HepG2 (cell line): Measurements from ENCODE around the gene HNRNPA1. TPM values are rescaled to one million over a fixed set of nuclear protein-coding genes. Genes with fewer than 3 reads are reported as not detected.

Source experiments
- CHD2 ChIP-seq: IDR thresholded peaks from 2 replicates; pipeline ENCODE4 v1.6.1; 2011; ENCODE audit warnings: low read depth, low read length, improper control_type of control experiment
- ETV5 ChIP-seq: IDR thresholded peaks from 2 replicates; pipeline ENCODE4 v1.6.1; 2018; ENCODE audit warnings: missing biosample characterization, missing genetic modification reagents, inconsistent platforms, borderline replicate concordance
- FOXM1 ChIP-seq: sonication (generic); formaldehyde crosslinking; IDR thresholded peaks from 2 replicates; pipeline ENCODE4 v1.5.0; 2020; ENCODE audit warnings: missing genetic modification reagents
- GRHL1 ChIP-seq: sonication (generic); formaldehyde crosslinking; conservative IDR thresholded peaks from 2 replicates; pipeline ENCODE4 v1.8.0; 2022; ENCODE audit warnings: missing genetic modification reagents
- GTF2F1 ChIP-seq: fragments of 150-350 bp; IDR thresholded peaks from 2 replicates; pipeline ENCODE4 v1.6.1; 2014; ENCODE audit warnings: low read length
- HNRNPK ChIP-seq: fragments of 200-400 bp; formaldehyde crosslinking; IDR thresholded peaks from 2 replicates; pipeline ENCODE4 v1.6.1; 2018; ENCODE audit warnings: low read length, low read depth, moderate library complexity, mild to moderate bottlenecking; ENCODE audit not compliant: poor library complexity, severe bottlenecking
- MLX ChIP-seq: IDR thresholded peaks from 2 replicates; pipeline ENCODE4 v1.6.1; 2016
- MTA1 ChIP-seq: sonication (generic); formaldehyde crosslinking; IDR thresholded peaks from 2 replicates; pipeline ENCODE4 v1.4.0; 2020; ENCODE audit warnings: missing genetic modification reagents, mild to moderate bottlenecking, borderline replicate concordance
- MTF1 ChIP-seq: sonication (generic); formaldehyde crosslinking; IDR thresholded peaks from 2 replicates; pipeline ENCODE4 v1.5.0; 2020; ENCODE audit warnings: missing genetic modification reagents
- MXI1 ChIP-seq: IDR thresholded peaks from 3 replicates; pipeline ENCODE4 v1.6.1; 2012; ENCODE audit warnings: low read depth, low read length, inconsistent platforms, borderline replicate concordance
- NFATC3 ChIP-seq: sonication (generic); formaldehyde crosslinking; IDR thresholded peaks from 2 replicates; pipeline ENCODE4 v1.5.1; 2020; ENCODE audit warnings: mild to moderate bottlenecking, missing genetic modification reagents
- NFE2L2 ChIP-seq: fragments of 150-350 bp; IDR thresholded peaks from 2 replicates; pipeline ENCODE4 v1.6.1; 2014; ENCODE audit warnings: low read length
- REL ChIP-seq: sonication (generic); formaldehyde crosslinking; conservative IDR thresholded peaks from 2 replicates; pipeline ENCODE4 v1.8.0; 2022; ENCODE audit warnings: mild to moderate bottlenecking, missing genetic modification reagents, moderate library complexity
- SMAD9 ChIP-seq: sonication (generic); formaldehyde crosslinking; IDR thresholded peaks from 2 replicates; pipeline ENCODE4 v1.5.1; 2020; ENCODE audit warnings: mild to moderate bottlenecking, missing genetic modification reagents
- SMYD3 ChIP-seq: sonication (generic); formaldehyde crosslinking; IDR thresholded peaks from 2 replicates; pipeline ENCODE4 v1.8.1; 2023; ENCODE audit warnings: mild to moderate bottlenecking, missing genetic modification reagents
- TRIM22 ChIP-seq: fragments of 450-650 bp; IDR thresholded peaks from 2 replicates; pipeline ENCODE4 v1.6.1; 2017
- ZKSCAN5 ChIP-seq: sonication (generic); formaldehyde crosslinking; IDR thresholded peaks from 2 replicates; pipeline ENCODE4 v1.5.1; 2020; ENCODE audit warnings: mild to moderate bottlenecking, missing genetic modification reagents
- ZMAT5 ChIP-seq: sonication (generic); formaldehyde crosslinking; IDR thresholded peaks from 2 replicates; pipeline ENCODE4 v1.5.0; 2020; ENCODE audit warnings: mild to moderate bottlenecking, low read depth, missing genetic modification reagents, borderline replicate concordance
- ZNF121 ChIP-seq: sonication (generic); formaldehyde crosslinking; IDR thresholded peaks from 2 replicates; pipeline ENCODE4 v1.5.0; 2020; ENCODE audit warnings: mild to moderate bottlenecking, missing genetic modification reagents
- ZNF225 ChIP-seq: sonication (generic); formaldehyde crosslinking; IDR thresholded peaks from 2 replicates; pipeline ENCODE4 v1.4.0; 2020; ENCODE audit warnings: mild to moderate bottlenecking, missing genetic modification reagents
- ZNF230 ChIP-seq: sonication (generic); formaldehyde crosslinking; IDR thresholded peaks from 2 replicates; pipeline ENCODE4 v1.4.0; 2020; ENCODE audit warnings: mild to moderate bottlenecking, missing genetic modification reagents
- ZNF567 ChIP-seq: sonication (generic); formaldehyde crosslinking; IDR thresholded peaks from 2 replicates; pipeline ENCODE4 v1.8.1; 2023; ENCODE audit warnings: mild to moderate bottlenecking, missing genetic modification reagents, borderline replicate concordance
- ZNF570 ChIP-seq: sonication (generic); formaldehyde crosslinking; IDR thresholded peaks from 2 replicates; pipeline ENCODE4 v1.4.0; 2020; ENCODE audit warnings: mild to moderate bottlenecking, missing genetic modification reagents, borderline replicate concordance
- ZNF614 ChIP-seq: IDR thresholded peaks from 2 replicates; pipeline ENCODE4 v1.6.1; 2018; ENCODE audit warnings: missing biosample characterization, missing genetic modification reagents, inconsistent platforms, borderline replicate concordance
- ZNF615 ChIP-seq: sonication (generic); formaldehyde crosslinking; IDR thresholded peaks from 2 replicates; pipeline ENCODE4 v1.5.0; 2020; ENCODE audit warnings: mild to moderate bottlenecking, missing genetic modification reagents, borderline replicate concordance
- ZNF724P ChIP-seq: sonication (generic); formaldehyde crosslinking; IDR thresholded peaks from 2 replicates; pipeline ENCODE4 v1.8.0; 2022; ENCODE audit warnings: missing genetic modification reagents, borderline replicate concordance
- ZNF891 ChIP-seq: sonication (generic); formaldehyde crosslinking; IDR thresholded peaks from 2 replicates; pipeline ENCODE4 v1.5.0; 2020; ENCODE audit warnings: mild to moderate bottlenecking, missing genetic modification reagents
- ZSCAN31 ChIP-seq: sonication (generic); formaldehyde crosslinking; IDR thresholded peaks from 2 replicates; pipeline ENCODE4 v1.5.0; 2020; ENCODE audit warnings: low read depth, mild to moderate bottlenecking, missing genetic modification reagents
- polyA plus RNA-seq, 8 experiments: library from polyadenylated mRNA; depleted of rRNA in 3 of 8; stranded (reverse) in 7 of 8; unstranded in 1 of 8; fragments of >200 nt; fragmentation: Illumina TruSeq in 4 of 8; extraction: Trizol in 4 of 8; gene quantifications; 2 replicates each; pipeline versions ENCODE4 v1.2.1 to v1.2.3, GENCODE V29; 2011 to 2016; ENCODE audit warnings: low read depth in 4 of 8, missing spikeins in 1 of 8, mixed read lengths in 1 of 8; ENCODE audit not compliant: insufficient read depth in 1 of 8
- total RNA-seq, 5 experiments: library from RNA; depleted of rRNA; stranded (reverse); fragments of >200 nt; fragmentation: Illumina TruSeq; extraction: Trizol; gene quantifications; 2 replicates each; pipeline ENCODE4 v1.2.3, GENCODE V29; 2016; ENCODE audit warnings: low read depth in 1 of 5

The HNRNPA1 gene
- total and polyA plus RNA-seq, 2 of the 13 experiments (the other 11 are each of a cell fraction or from before 2014, with no cell fraction given), result 535 to 1,820 TPM

- TF ChIP-seq ETV5 (CRISPR knock-in tag) (peak; percentile 48; the same call in 1 of the 2 replicates), TRIM22 (no peak), ZNF724P (CRISPR knock-in tag) (no peak), SMYD3 (CRISPR knock-in tag) (no peak), CHD2 (no peak), ZNF615 (CRISPR knock-in tag) (no peak), ZMAT5 (CRISPR knock-in tag) (no peak), FOXM1 (CRISPR knock-in tag) (no peak), ZNF567 (no peak), MTA1 (no peak; the same call in 1 of the 2 replicates), GRHL1 (no peak), ZSCAN31 (no peak), ZNF570 (no peak), MTF1 (CRISPR knock-in tag) (no peak), HNRNPK (no peak), ZNF121 (CRISPR knock-in tag) (no peak), SMAD9 (no peak), NFE2L2 (no peak), MXI1 (no peak), MLX (no peak), ZNF891 (0 out of 2 replicates have a peak, but pooled peaks have one; percentile 42), GTF2F1 (no peak), REL (CRISPR knock-in tag) (no peak), ZNF225 (CRISPR knock-in tag) (0 out of 2 replicates have a peak, but pooled peaks have one; percentile 70), NFATC3 (CRISPR knock-in tag) (no peak), ZKSCAN5 (CRISPR knock-in tag) (no peak), ZNF614 (CRISPR knock-in tag) (peak; percentile 71; the same call in 1 of the 2 replicates), ZNF230 (CRISPR knock-in tag) (no peak)
Observed at GRCh38 chr12:54304187-54304810, 23.8 kb downstream of the HNRNPA1 start (continued).
